SK-N-SH treated with all-trans-retinoic acid at 6 μM for 48 hours (cell line): Measurements from ENCODE around the gene UBE4B.

Source experiments
- ARNTL ChIP-seq: fragments of 450-650 bp; formaldehyde crosslinking; IDR thresholded peaks from 2 replicates; pipeline ENCODE4 v1.5.0; 2020; ENCODE audit warnings: low read depth, mild to moderate bottlenecking, moderate library complexity, borderline replicate concordance
- CSDC2 ChIP-seq: fragments of 250-450 bp; sonication (Bioruptor Pico); IDR thresholded peaks from 2 replicates; pipeline ENCODE4 v1.5.0; 2020; ENCODE audit warnings: mild to moderate bottlenecking, moderate library complexity
- ISL1 ChIP-seq: fragments of 250-450 bp; sonication (Bioruptor Pico); IDR thresholded peaks from 2 replicates; pipeline ENCODE4 v2.1.2; 2022; ENCODE audit warnings: mild to moderate bottlenecking, moderate library complexity
- PATZ1 ChIP-seq: fragments of 250-450 bp; sonication (Bioruptor Pico); IDR thresholded peaks from 2 replicates; pipeline ENCODE4 v1.8.0; 2020; ENCODE audit warnings: mild to moderate bottlenecking, moderate library complexity, borderline replicate concordance
- RARB ChIP-seq: fragments of 250-450 bp; sonication (Bioruptor Pico); IDR thresholded peaks from 2 replicates; pipeline ENCODE4 v1.8.0; 2021; ENCODE audit warnings: mild to moderate bottlenecking, moderate library complexity
- TCF4 ChIP-seq: fragments of 250-450 bp; sonication (Bioruptor Pico); IDR thresholded peaks from 2 replicates; pipeline ENCODE4 v1.8.0; 2021; ENCODE audit warnings: mild to moderate bottlenecking, moderate library complexity, borderline replicate concordance
- ZFP30 ChIP-seq: fragments of 450-650 bp; formaldehyde crosslinking; IDR thresholded peaks from 2 replicates; pipeline ENCODE4 v1.5.0; 2022; ENCODE audit warnings: mild to moderate bottlenecking, moderate library complexity
- TF ChIP-seq, protein P1 (sequence below): fragments of 250-450 bp; sonication (Bioruptor Pico); IDR thresholded peaks from 2 replicates; pipeline ENCODE4 v1.5.1; 2021; ENCODE audit warnings: mild to moderate bottlenecking, moderate library complexity

DNA sequence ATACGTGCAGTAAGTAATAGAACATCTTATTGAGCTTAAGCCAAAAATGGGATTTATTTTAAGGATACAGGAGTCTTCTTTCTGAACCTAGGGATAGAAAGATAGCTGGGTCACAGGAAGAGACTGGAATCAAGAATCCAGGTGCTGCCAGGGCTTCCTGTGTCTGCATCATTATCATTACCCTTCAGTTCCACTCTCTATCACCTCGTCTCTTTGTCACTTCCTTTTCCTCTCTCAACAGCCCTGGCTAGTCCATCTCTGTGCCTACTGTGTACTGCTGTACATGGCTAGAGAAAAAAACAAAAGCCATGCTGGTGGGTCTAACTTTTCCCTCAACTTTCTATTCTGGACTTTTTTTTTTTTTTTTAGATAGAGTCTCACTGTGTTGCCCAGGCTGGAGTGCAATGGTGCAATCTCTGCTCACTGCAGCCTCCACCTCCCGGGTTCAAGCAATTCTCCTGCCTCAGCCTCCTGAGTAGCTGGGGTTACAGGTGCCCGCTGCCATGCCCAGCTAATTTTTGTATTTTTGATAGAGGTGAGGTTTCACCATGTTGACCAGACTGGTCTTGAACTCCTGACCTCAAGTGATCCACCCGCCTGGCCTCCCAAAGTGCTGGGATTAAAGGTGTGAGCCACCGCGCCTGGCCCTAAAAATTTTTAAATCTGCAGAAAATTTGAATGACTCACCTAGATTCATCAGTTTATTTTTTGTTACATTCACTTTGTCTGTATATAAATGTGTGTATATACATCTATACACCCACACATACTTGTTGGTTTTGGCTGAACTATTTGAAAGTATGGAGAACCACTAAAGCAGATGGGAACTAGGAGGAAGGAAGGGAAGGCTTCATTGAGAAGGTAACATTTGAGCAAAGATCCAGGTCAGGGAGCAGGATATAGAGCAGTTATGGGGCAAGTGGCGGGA lies 31.9 kb downstream of the UBE4B start:
- TF ChIP-seq ISL1 = no peak
- TF ChIP-seq, protein P1, sequence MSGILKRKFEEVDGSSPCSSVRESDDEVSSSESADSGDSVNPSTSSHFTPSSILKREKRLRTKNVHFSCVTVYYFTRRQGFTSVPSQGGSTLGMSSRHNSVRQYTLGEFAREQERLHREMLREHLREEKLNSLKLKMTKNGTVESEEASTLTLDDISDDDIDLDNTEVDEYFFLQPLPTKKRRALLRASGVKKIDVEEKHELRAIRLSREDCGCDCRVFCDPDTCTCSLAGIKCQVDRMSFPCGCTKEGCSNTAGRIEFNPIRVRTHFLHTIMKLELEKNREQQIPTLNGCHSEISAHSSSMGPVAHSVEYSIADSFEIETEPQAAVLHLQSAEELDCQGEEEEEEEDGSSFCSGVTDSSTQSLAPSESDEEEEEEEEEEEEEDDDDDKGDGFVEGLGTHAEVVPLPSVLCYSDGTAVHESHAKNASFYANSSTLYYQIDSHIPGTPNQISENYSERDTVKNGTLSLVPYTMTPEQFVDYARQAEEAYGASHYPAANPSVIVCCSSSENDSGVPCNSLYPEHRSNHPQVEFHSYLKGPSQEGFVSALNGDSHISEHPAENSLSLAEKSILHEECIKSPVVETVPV = no peak
- no peak for TF ChIP-seq CSDC2 (CRISPR knock-in tag)
- no peak for TF ChIP-seq ZFP30 (CRISPR knock-in tag)
- TF ChIP-seq ARNTL (CRISPR knock-in tag) = no peak
- no peak for TF ChIP-seq TCF4
- TF ChIP-seq RARB (CRISPR knock-in tag) = no peak
- TF ChIP-seq PATZ1 = no peak
